HEK293T (cell line): ENCODE data around the gene FRMD5.

ENCODE experiments used
- BHLHE40 ChIP-seq: fragments of 450-650 bp; IDR thresholded peaks from 2 replicates; pipeline ENCODE4 v1.6.1; 2016; ENCODE audit warnings: mild to moderate bottlenecking, moderate library complexity, borderline replicate concordance
- ELF4 ChIP-seq: fragments of 450-650 bp; IDR thresholded peaks from 2 replicates; pipeline ENCODE4 v1.6.1; 2017; ENCODE audit warnings: antibody characterized with exemption
- FOXA1 ChIP-seq: fragments of 450-650 bp; IDR thresholded peaks from 2 replicates; pipeline ENCODE4 v1.6.1; 2016; ENCODE audit warnings: mild to moderate bottlenecking
- FOXK2 ChIP-seq: fragments of 450-650 bp; IDR thresholded peaks from 2 replicates; pipeline ENCODE4 v1.6.1; 2016; ENCODE audit warnings: mild to moderate bottlenecking
- FOXM1 ChIP-seq: fragments of 450-650 bp; IDR thresholded peaks from 2 replicates; pipeline ENCODE4 v1.6.1; 2017; ENCODE audit warnings: mild to moderate bottlenecking, borderline replicate concordance
- LEF1 ChIP-seq: fragments of 450-650 bp; IDR thresholded peaks from 2 replicates; pipeline ENCODE4 v1.6.1; 2017; ENCODE audit warnings: mild to moderate bottlenecking, borderline replicate concordance
- SP1 ChIP-seq: fragments of 450-650 bp; IDR thresholded peaks from 2 replicates; pipeline ENCODE4 v1.6.1; 2017
- TF ChIP-seq, protein P1 (sequence below): fragments of 450-650 bp; IDR thresholded peaks from 2 replicates; pipeline ENCODE4 v1.6.1; 2016

DNA sequence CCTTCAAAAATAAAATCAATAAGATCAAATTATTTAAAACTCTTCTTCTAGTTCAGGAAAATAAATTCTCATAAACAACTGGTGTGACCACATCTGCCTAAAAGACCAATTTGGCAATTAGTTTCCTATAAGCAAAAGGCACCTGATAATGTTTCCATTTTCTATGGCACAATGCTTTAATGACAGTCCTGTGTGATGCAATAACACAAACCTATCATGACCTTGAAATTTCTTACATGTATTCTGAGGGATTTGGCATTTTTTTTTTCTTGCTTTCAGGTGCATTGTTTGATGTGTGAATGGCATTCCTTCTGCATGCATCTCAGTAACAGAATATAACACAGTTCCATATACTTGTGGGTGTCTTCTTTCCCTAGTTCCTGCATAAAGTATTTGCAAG lies 32.5 kb upstream of the FRMD5 start:
- TF ChIP-seq ELF4 (no peak), FOXA1 (no peak), FOXM1 (no peak), SP1 (no peak), LEF1 (no peak), BHLHE40 (no peak), FOXK2 (no peak)
- TF ChIP-seq, protein P1, sequence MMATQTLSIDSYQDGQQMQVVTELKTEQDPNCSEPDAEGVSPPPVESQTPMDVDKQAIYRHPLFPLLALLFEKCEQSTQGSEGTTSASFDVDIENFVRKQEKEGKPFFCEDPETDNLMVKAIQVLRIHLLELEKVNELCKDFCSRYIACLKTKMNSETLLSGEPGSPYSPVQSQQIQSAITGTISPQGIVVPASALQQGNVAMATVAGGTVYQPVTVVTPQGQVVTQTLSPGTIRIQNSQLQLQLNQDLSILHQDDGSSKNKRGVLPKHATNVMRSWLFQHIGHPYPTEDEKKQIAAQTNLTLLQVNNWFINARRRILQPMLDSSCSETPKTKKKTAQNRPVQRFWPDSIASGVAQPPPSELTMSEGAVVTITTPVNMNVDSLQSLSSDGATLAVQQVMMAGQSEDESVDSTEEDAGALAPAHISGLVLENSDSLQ: no peak
